Glomerular visceral epithelial cell (primary cell): ENCODE data around the gene PRCC.

Experiments used
- DNase-seq: peaks from one replicate; pipeline ENCODE4 v3.0.0-alpha.2; 2016; ENCODE audit errors: extremely low spot score

Gene PRCC

GRCh38 chr1:156842618-156843300 is 75.4 kb downstream of the PRCC start:
- no peak for DNase-seq

- no peak for DNase-seq
Observed at GRCh38 chr1:156844102-156844501, 76.8 kb downstream of the PRCC start.

- DNase-seq: no peak
Observed at GRCh38 chr1:156844638-156845037, 77.3 kb downstream of the PRCC start.

- DNase-seq: no peak
Observed at GRCh38 chr1:156845055-156845952, 78.0 kb downstream of the PRCC start.

GRCh38 chr1:156845953-156846545 is 78.7 kb downstream of the PRCC start:
- no peak for DNase-seq

- no peak for DNase-seq
Observed at GRCh38 chr1:156846643-156847042, 79.3 kb downstream of the PRCC start.

GRCh38 chr1:156847591-156848460 is 80.5 kb downstream of the PRCC start:
- DNase-seq: no peak

GRCh38 chr1:156848461-156849150 is 81.3 kb downstream of the PRCC start:
- no peak for DNase-seq

GRCh38 chr1:156849151-156849496 is 81.8 kb downstream of the PRCC start:
- no peak for DNase-seq
